Gastrocnemius medialis (tissue), 4 donors: ENCODE measurements around the gene TTC39C. TPM values are rescaled to one million over a fixed set of nuclear protein-coding genes. Genes with fewer than 3 reads are reported as not detected.

ENCODE experiments used
- ATAC-seq, 2 donors: fragments of 150-250 bp; one replicate each; pipeline ENCODE4 v1.9.1; 2016
- DNase-seq, 2 donors: peaks; one replicate each; pipeline ENCODE4 v3.0.0-alpha.2; 2019
- H3K27ac ChIP-seq, 4 donors: fragments of 200-600 bp; sonication (generic); 1 replicate in 1 of 4; 2 replicates in 3 of 4; pipeline ENCODE4 v1.5.1; 2016 to 2018; ENCODE audit warnings: mild to moderate bottlenecking in 2 of 4, moderate library complexity in 1 of 4
- H3K27me3 ChIP-seq, 3 donors: fragments of 200-600 bp; sonication (generic) in 2 of 3; 1 replicate in 1 of 3; 2 replicates in 2 of 3; pipeline versions ENCODE4 v1.5.1 to v1.6.0; 2016 to 2019; ENCODE audit warnings: mild to moderate bottlenecking in 1 of 3, moderate library complexity in 1 of 3
- H3K36me3 ChIP-seq, 2 donors: fragments of 200-600 bp; sonication (generic) in 1 of 2; one replicate each; pipeline ENCODE4 v1.5.1; 2017 to 2018
- H3K4me1 ChIP-seq, 2 donors: fragments of 200-600 bp; sonication (generic) in 1 of 2; one replicate each; pipeline ENCODE4 v1.5.1; 2016 to 2017; ENCODE audit warnings: mild to moderate bottlenecking in 2 of 2
- H3K4me3 ChIP-seq, 4 donors: fragments of 200-600 bp; sonication (generic) in 3 of 4; 1 replicate in 1 of 4; 2 replicates in 3 of 4; pipeline ENCODE4 v1.5.1; 2016 to 2019; ENCODE audit warnings: mild to moderate bottlenecking in 2 of 4
- H3K9me3 ChIP-seq, 3 donors: fragments of 200-600 bp; sonication (generic) in 2 of 3; 1 replicate in 1 of 3; 2 replicates in 2 of 3; pipeline ENCODE4 v1.5.1; 2016 to 2019
- CTCF ChIP-seq, 5 experiments: fragments of 450-650 bp in 3 of 5; fragments of 200-600 bp in 2 of 5; sonication (generic) in 2 of 5; IDR thresholded peaks in 4 of 5; conservative IDR thresholded peaks in 1 of 5; 1 replicate in 4 of 5; 2 replicates in 1 of 5; pipeline ENCODE4 v1.5.1; 2016 to 2019; ENCODE audit warnings: antibody characterized with exemption in 5 of 5, mild to moderate bottlenecking in 3 of 5, moderate library complexity in 3 of 5
- POLR2A ChIP-seq, 2 donors: fragments of 450-650 bp; IDR thresholded peaks; one replicate each; pipeline ENCODE4 v1.6.1; 2017; ENCODE audit warnings: antibody characterized with exemption in 2 of 2, mild to moderate bottlenecking in 2 of 2, moderate library complexity in 2 of 2
- in situ Hi-C, 4 donors: fragments of 200-750 bp; cut with MboI; loops; one replicate each; pipeline versions ENCODE4 v1.15.0 to v1.8.0; 2017; ENCODE audit warnings: low sequenced_read_pairs in 4 of 4
- intact Hi-C: fragments of 100-400 bp; cut with DNase I; formaldehyde crosslinking; loops from one replicate; pipeline ENCODE4 v1.15.1; 2023; ENCODE audit warnings: low total_unique reads
- total RNA-seq, 4 donors: library from RNA; depleted of rRNA; stranded (reverse); fragments of >200 nt; gene quantifications; one replicate each; pipeline versions ENCODE4 v1.1.0 to v1.2.3, GENCODE V29; 2016

The TTC39C gene
- total RNA-seq, 4 donors from 2014 or later, result 0.71 to 1.8 (median 1.5) TPM

GRCh38 chr18:23983112-23983511 lies 31.4 kb upstream of the TTC39C start:
- DNase-seq, result no peak
- ATAC-seq, result no peak
- no peaks in the 10 kb centered on the region for H3K4me1 ChIP-seq
- H3K36me3 ChIP-seq, result no peaks in the 10 kb centered on the region
- no peak overlapping the region for H3K27ac ChIP-seq
- no peak overlapping the region for H3K4me3 ChIP-seq
- TF ChIP-seq POLR2A (IDR thresholded peaks at IDR 0.05), result no peak
- in situ Hi-C loops, result no loop called here
- no peaks in the 10 kb centered on the region for H3K9me3 ChIP-seq
- intact Hi-C loops, result no loop called here
- no peaks in the 10 kb centered on the region for H3K27me3 ChIP-seq

- DNase-seq (no peak), ATAC-seq (no peak)
- TF ChIP-seq POLR2A (IDR thresholded peaks at IDR 0.05) (no peak), CTCF (IDR thresholded peaks at IDR 0.05 in 4 of 5, conservative IDR thresholded peaks at IDR 0.05 in 1 of 5) (no peak)
- H3K9me3 ChIP-seq, result no peaks in the 10 kb centered on the region
- intact Hi-C loops, result no loop called here
- H3K4me1 ChIP-seq, result no peaks in the 10 kb centered on the region
- H3K27me3 ChIP-seq, result no peaks in the 10 kb centered on the region
- no peak overlapping the region for H3K4me3 ChIP-seq
- H3K36me3 ChIP-seq, result no peaks in the 10 kb centered on the region
- in situ Hi-C loops, result no loop called here
- no peak overlapping the region for H3K27ac ChIP-seq
These were observed 27.8 kb upstream of the TTC39C start for GRCh38 chr18:23986600-23987359.

- intact Hi-C loops (no loop called here), in situ Hi-C loops (no loop called here)
- no peak overlapping the region for H3K4me3 ChIP-seq
- no peaks in the 10 kb centered on the region for H3K36me3 ChIP-seq
- TF ChIP-seq CTCF (IDR thresholded peaks at IDR 0.05 in 4 of 5, conservative IDR thresholded peaks at IDR 0.05 in 1 of 5) (no peak), POLR2A (IDR thresholded peaks at IDR 0.05) (no peak)
- H3K9me3 ChIP-seq, result no peaks in the 10 kb centered on the region
- ATAC-seq (no peak), DNase-seq (no peak)
- H3K27ac ChIP-seq, result no peak overlapping the region
- H3K4me1 ChIP-seq, result peaks cover 2 to 3% of the 10 kb centered on the region in 2 donors
- H3K27me3 ChIP-seq, result no peaks in the 10 kb centered on the region
These were observed 23.8 kb upstream of the TTC39C start for GRCh38 chr18:23990474-23991410.

- ATAC-seq, result no peak
These were observed 22.2 kb upstream of the TTC39C start for GRCh38 chr18:23992089-23992940.

More at GRCh38 chr18:23992089-23992940, 22.2 kb upstream of the TTC39C start:
- intact Hi-C loops (no loop called here), in situ Hi-C loops (no loop called here)
- no peaks in the 10 kb centered on the region for H3K9me3 ChIP-seq
- no peak overlapping the region for H3K4me3 ChIP-seq
- H3K4me1 ChIP-seq, result peaks cover 2 to 3% of the 10 kb centered on the region in 2 donors
- DNase-seq, result no peak
- no peak overlapping the region for H3K27ac ChIP-seq
- no peaks in the 10 kb centered on the region for H3K27me3 ChIP-seq
- H3K36me3 ChIP-seq, result no peaks in the 10 kb centered on the region
- no peak for TF ChIP-seq POLR2A (IDR thresholded peaks at IDR 0.05)
- TF ChIP-seq CTCF (IDR thresholded peaks at IDR 0.05 in 4 of 5, conservative IDR thresholded peaks at IDR 0.05 in 1 of 5), result no peak
